WTC11 (cell line): ENCODE measurements around the gene ABCC2. TPM values are rescaled to one million over a fixed set of nuclear protein-coding genes. Genes with fewer than 3 reads are reported as not detected.

ENCODE experiments used
- ATAC-seq: fragments of 200-7000 bp; cut with Tn5 transposase; 2 replicates; pipeline ENCODE4 v1.10.0; 2021; ENCODE audit warnings: mild to moderate bottlenecking, moderate library complexity
- CTCF ChIA-PET: fragments of 300-600 bp; sonication (Branson Sonifier 250); formaldehyde crosslinking; loops from one replicate; lab custom pipeline; 2021; ENCODE audit warnings: antibody characterized with exemption; lab: Charles Lee
- POLR2A ChIA-PET: fragments of 350-600 bp; sonication (Branson Sonifier 250); formaldehyde crosslinking; loops from one replicate; lab custom pipeline; 2021; ENCODE audit warnings: antibody characterized with exemption; lab: Charles Lee
- DNase-seq: peaks from one replicate; pipeline ENCODE4 v3.0.0; 2021; ENCODE audit warnings: low spot score
- H3K27ac Mint-ChIP-seq: 2 replicates; pipeline ENCODE4 v1.8.0; 2021; ENCODE audit warnings: mixed read lengths
- H3K27me3 Mint-ChIP-seq: 2 replicates; pipeline ENCODE4 v1.8.0; 2021; ENCODE audit warnings: low read depth, mild to moderate bottlenecking, moderate library complexity, mixed read lengths
- H3K36me3 Mint-ChIP-seq: 2 replicates; pipeline ENCODE4 v1.8.0; 2021; ENCODE audit warnings: mixed read lengths
- H3K4me1 Mint-ChIP-seq: 2 replicates; pipeline ENCODE4 v1.8.0; 2022; ENCODE audit warnings: mixed read lengths
- H3K4me3 Mint-ChIP-seq: 2 replicates; pipeline ENCODE4 v1.8.0; 2021; ENCODE audit warnings: mild to moderate bottlenecking, moderate library complexity, mixed read lengths
- H3K9me3 Mint-ChIP-seq: 2 replicates; pipeline ENCODE4 v1.8.0; 2021; ENCODE audit warnings: mixed read lengths
- AR ChIP-seq: fragments of 250-450 bp; sonication (Bioruptor Pico); IDR thresholded peaks from 2 replicates; pipeline ENCODE4 v1.9.0; 2021; ENCODE audit warnings: mild to moderate bottlenecking
- CREM ChIP-seq: sonication (generic); formaldehyde crosslinking; IDR thresholded peaks from 2 replicates; pipeline ENCODE4 v1.8.1; 2022; ENCODE audit warnings: mild to moderate bottlenecking, missing genetic modification reagents, moderate library complexity
- GABPB1 ChIP-seq: sonication (generic); formaldehyde crosslinking; IDR thresholded peaks from 2 replicates; pipeline ENCODE4 v1.8.1; 2023; ENCODE audit warnings: mild to moderate bottlenecking, missing genetic modification reagents
- GRHL2 ChIP-seq: fragments of 250-450 bp; sonication (Bioruptor Pico); IDR thresholded peaks from 2 replicates; pipeline ENCODE4 v1.8.0; 2022; ENCODE audit warnings: mild to moderate bottlenecking, moderate library complexity; ENCODE audit not compliant: insufficient replicate concordance, severe bottlenecking
- HMGA2 ChIP-seq: fragments of 250-450 bp; sonication (Bioruptor Pico); IDR thresholded peaks from 2 replicates; pipeline ENCODE4 v1.4.0; 2021; ENCODE audit warnings: mild to moderate bottlenecking, moderate library complexity
- HMGXB4 ChIP-seq: sonication (generic); formaldehyde crosslinking; IDR thresholded peaks from 2 replicates; pipeline ENCODE4 v1.8.1; 2023; ENCODE audit warnings: mild to moderate bottlenecking, moderate library complexity, missing genetic modification reagents
- KAT7 ChIP-seq: sonication (generic); formaldehyde crosslinking; IDR thresholded peaks from 2 replicates; pipeline ENCODE4 v1.8.1; 2023; ENCODE audit warnings: missing genetic modification reagents, mild to moderate bottlenecking, borderline replicate concordance
- NR3C1 ChIP-seq: sonication (generic); formaldehyde crosslinking; conservative IDR thresholded peaks from 2 replicates; pipeline ENCODE4 v1.8.1; 2023; ENCODE audit warnings: low read depth, mild to moderate bottlenecking, missing genetic modification reagents
- PRDM15 ChIP-seq: sonication (generic); formaldehyde crosslinking; IDR thresholded peaks from 2 replicates; pipeline ENCODE4 v1.8.0; 2022; ENCODE audit warnings: missing genetic modification reagents
- SMAD3 ChIP-seq: sonication (generic); formaldehyde crosslinking; IDR thresholded peaks from 2 replicates; pipeline ENCODE4 v1.8.0; 2022; ENCODE audit warnings: missing genetic modification reagents, mild to moderate bottlenecking, borderline replicate concordance
- TCF7 ChIP-seq: sonication (generic); formaldehyde crosslinking; IDR thresholded peaks from 2 replicates; pipeline ENCODE4 v1.8.0; 2022; ENCODE audit warnings: mild to moderate bottlenecking, low read depth, missing genetic modification reagents, moderate library complexity
- USF1 ChIP-seq: sonication (generic); formaldehyde crosslinking; IDR thresholded peaks from 2 replicates; pipeline ENCODE4 v1.8.0; 2022; ENCODE audit warnings: mild to moderate bottlenecking, missing genetic modification reagents
- ZMAT4 ChIP-seq: fragments of 250-450 bp; sonication (Bioruptor Pico); IDR thresholded peaks from 2 replicates; pipeline ENCODE4 v1.9.0; 2021; ENCODE audit warnings: mild to moderate bottlenecking
- ZNF219 ChIP-seq: sonication (generic); formaldehyde crosslinking; IDR thresholded peaks from 2 replicates; pipeline ENCODE4 v1.8.0; 2023; ENCODE audit warnings: missing genetic modification reagents, mild to moderate bottlenecking, borderline replicate concordance
- ZNF317 ChIP-seq: sonication (generic); formaldehyde crosslinking; IDR thresholded peaks from 2 replicates; pipeline ENCODE4 v1.8.1; 2023; ENCODE audit warnings: low read depth, mild to moderate bottlenecking, moderate library complexity, missing genetic modification reagents, borderline replicate concordance
- ZNF512 ChIP-seq: sonication (generic); formaldehyde crosslinking; IDR thresholded peaks from 2 replicates; pipeline ENCODE4 v1.8.1; 2022; ENCODE audit warnings: missing genetic modification reagents, borderline replicate concordance
- total RNA-seq: library from RNA; stranded (reverse); gene quantifications from 3 replicates; pipeline ENCODE4 v1.2.3, GENCODE V29; 2021

Gene ABCC2
- total RNA-seq, 1 experiment from 2014 or later, result 0.87 TPM

- POLR2A ChIA-PET, result no interaction called here
- ATAC-seq, result no peak
- H3K36me3 Mint-ChIP-seq, result peaks cover 6% of the 10 kb centered on the region
- TF ChIP-seq GABPB1 (CRISPR knock-in tag), result no peak
- no peak for TF ChIP-seq CREM (CRISPR knock-in tag)
- no peak for TF ChIP-seq USF1
- TF ChIP-seq TCF7 (CRISPR knock-in tag), result no peak
- TF ChIP-seq HMGXB4 (CRISPR knock-in tag), result no peak
- no peak for TF ChIP-seq ZMAT4 (CRISPR knock-in tag)
- TF ChIP-seq, all 79 proteins: peak for 0
- DNase-seq, result no peak
- Mint-ChIP-seq H3K9me3 (peaks cover 7% of the 10 kb centered on the region), H3K4me3 (no peak overlapping the region), H3K27me3 (no peaks in the 10 kb centered on the region; the same call in 1 of the 2 replicates), H3K4me1 (peaks cover 17% of the 10 kb centered on the region), H3K27ac (no peak overlapping the region)
- CTCF ChIA-PET, result no interaction called here
Measured at GRCh38 chr10:99841746-99842145, 59.3 kb downstream of the ABCC2 start.

GRCh38 chr10:99843310-99843709 is 60.9 kb downstream of the ABCC2 start:
- ChIA-PET CTCF (no interaction called here), POLR2A (no interaction called here)
- no peak for DNase-seq
- H3K4me3 Mint-ChIP-seq, result no peak overlapping the region
- no peak for ATAC-seq
- peaks cover 5% of the 10 kb centered on the region for H3K36me3 Mint-ChIP-seq
- H3K27me3 Mint-ChIP-seq, result peaks cover 6% of the 10 kb centered on the region; the same call in 1 of the 2 replicates
- H3K27ac Mint-ChIP-seq, result peak overlapping the region; percentile 37; the same call in 1 of the 2 replicates
- TF ChIP-seq HMGA2, result no peak
- TF ChIP-seq GRHL2 (CRISPR knock-in tag), result no peak
- H3K4me1 Mint-ChIP-seq, result peaks cover 27% of the 10 kb centered on the region
- peaks cover 6% of the 10 kb centered on the region for H3K9me3 Mint-ChIP-seq

- Mint-ChIP-seq H3K27ac (no peak overlapping the region), H3K9me3 (peaks cover 6% of the 10 kb centered on the region), H3K27me3 (peaks cover 6% of the 10 kb centered on the region; the same call in 1 of the 2 replicates), H3K36me3 (peaks cover 5% of the 10 kb centered on the region), H3K4me3 (no peak overlapping the region), H3K4me1 (peaks cover 39% of the 10 kb centered on the region)
- ChIA-PET POLR2A (no interaction called here), CTCF (interaction anchor here (1.7 to 3.1 kb wide), 4 partner anchors 70 to 327 kb away, joined by 3 to 41 read pairs (median 12); no protein-coding TSS in a partner anchor)
- ATAC-seq (no peak), DNase-seq (no peak)
- TF ChIP-seq USF1 (no peak), SMAD3 (CRISPR knock-in tag) (no peak), KAT7 (no peak), ZNF512 (CRISPR knock-in tag) (no peak), PRDM15 (no peak), NR3C1 (CRISPR knock-in tag) (no peak), AR (CRISPR knock-in tag) (no peak), ZNF219 (CRISPR knock-in tag) (no peak), ZNF317 (CRISPR knock-in tag) (no peak)
Measured at GRCh38 chr10:99844433-99844955, 62.1 kb downstream of the ABCC2 start.
